Measurements from ENCODE around the gene TMEM222.
"Not testable (repeated sequence)": the region's sequence is repeated elsewhere in the genome, so short reads cannot be mapped to it uniquely, and the experiment has no call there.

Gene TMEM222

GRCh38 chr1:27377760-27378495, 56.0 kb downstream of the TMEM222 start:
- no peak for DNase-seq

- DNase-seq = no peak
Observed at GRCh38 chr1:27379564-27380122, 57.7 kb downstream of the TMEM222 start.

- no peak for DNase-seq
Observed at GRCh38 chr1:27380224-27380623, 58.3 kb downstream of the TMEM222 start.

GRCh38 chr1:27380766-27381733, 59.1 kb downstream of the TMEM222 start:
- DNase-seq = no peak

- DNase-seq = no peak
Observed at GRCh38 chr1:27381969-27382762, 60.2 kb downstream of the TMEM222 start.

- no peak for DNase-seq
Observed at GRCh38 chr1:27383039-27383605, 61.2 kb downstream of the TMEM222 start, which contains the start of gene CD164L2. CD164L2 (minus strand) TSS chr1:27383333; CDS start chr1:27383239, 94 bp downstream.

GRCh38 chr1:27383661-27384060, 61.7 kb downstream of the TMEM222 start:
- DNase-seq = no peak

GRCh38 chr1:27384797-27385196, 62.8 kb downstream of the TMEM222 start:
- DNase-seq = not testable (repeated sequence)

Data from right kidney (tissue), 1 donor.